ENCODE results near the gene ITGAL. TPM values are rescaled to one million over a fixed set of nuclear protein-coding genes. Genes with fewer than 3 reads are reported as not detected.
A peak's percentile ranks its signal among the peaks of the same experiment; 100 is the strongest.
"Not testable (repeated sequence)": the region's sequence is repeated elsewhere in the genome, so short reads cannot be mapped to it uniquely, and the experiment has no call there.

ITGAL gene
- total RNA-seq, 1 experiment from 2014 or later: 0.57 TPM

- BruUV-seq (replicated peaks): no TSS peak
- no peak for DNase-seq
- POLR2A ChIA-PET: no interaction called here
- Mint-ChIP-seq H3K4me1 (ENCODE audit: low read depth, unreplicated experiment) (peaks cover 8% of the 10 kb centered on the region), H3K27ac (ENCODE audit: unreplicated experiment) (no peak overlapping the region), H3K4me3 (ENCODE audit: unreplicated experiment) (no peak overlapping the region), H3K36me3 (ENCODE audit: insufficient read depth, unreplicated experiment) (peaks cover 12% of the 10 kb centered on the region), H3K9me3 (ENCODE audit: unreplicated experiment) (no peaks in the 10 kb centered on the region), H3K27me3 (ENCODE audit: insufficient read depth, unreplicated experiment) (no peaks in the 10 kb centered on the region)
- Histone ChIP-seq H3K27me3 (replicated peaks; ENCODE audit: control insufficient read depth, insufficient read depth, low read length) (no peaks in the 10 kb centered on the region), H3K4me3 (ENCODE audit: low read depth, low read length) (no peak overlapping the region), H3K36me3 (ENCODE audit: control insufficient read depth, insufficient read depth, low read length) (no peaks in the 10 kb centered on the region; the same call in 1 of the 2 replicates), H3K9me3 (no peaks in the 10 kb centered on the region), H3K4me1 (peaks cover 15% of the 10 kb centered on the region)
- no peak for TF ChIP-seq CTCF (IDR thresholded peaks at IDR 0.05; ENCODE audit: insufficient read depth in 1 of 2, low read depth in 1 of 2, low read length in 1 of 2, severe bottlenecking in 1 of 2, unreplicated experiment in 1 of 2)
- CTCF ChIA-PET: interaction anchor here (1.1 kb wide), 1 partner anchor 14 kb away, joined by 4 read pairs; no protein-coding TSS in a partner anchor
- intact Hi-C loops (cut with micrococcal nuclease; ENCODE audit: unreplicated experiment): loop anchor here (10.0 kb wide), 1 partner anchor 133 kb away; the partner anchor contains the start of genes FBRS and PRR14
Observed at GRCh38 chr16:30521476-30521872, 48.9 kb downstream of the ITGAL start.

- Mint-ChIP-seq H3K27me3 (ENCODE audit: insufficient read depth, unreplicated experiment) (no peaks in the 10 kb centered on the region), H3K36me3 (ENCODE audit: insufficient read depth, unreplicated experiment) (peaks cover 15% of the 10 kb centered on the region), H3K4me3 (ENCODE audit: unreplicated experiment) (peak overlapping the region; percentile 0), H3K9me3 (ENCODE audit: unreplicated experiment) (no peaks in the 10 kb centered on the region), H3K27ac (ENCODE audit: unreplicated experiment) (peak overlapping the region; percentile 5), H3K4me1 (ENCODE audit: low read depth, unreplicated experiment) (peaks cover 8% of the 10 kb centered on the region)
- POLR2A ChIA-PET: no interaction called here
- no TSS peak for BruUV-seq (replicated peaks)
- intact Hi-C loops (cut with micrococcal nuclease; ENCODE audit: unreplicated experiment): loop anchor here (10.0 kb wide), 1 partner anchor 133 kb away; the partner anchor contains the start of genes FBRS and PRR14
- Histone ChIP-seq H3K9me3 (no peaks in the 10 kb centered on the region), H3K4me3 (ENCODE audit: low read depth, low read length) (no peak overlapping the region), H3K36me3 (ENCODE audit: control insufficient read depth, insufficient read depth, low read length) (no peaks in the 10 kb centered on the region; the same call in 1 of the 2 replicates), H3K4me1 (peaks cover 15% of the 10 kb centered on the region), H3K27me3 (replicated peaks; ENCODE audit: control insufficient read depth, insufficient read depth, low read length) (no peaks in the 10 kb centered on the region)
- CTCF ChIA-PET: interaction anchor here (0.5 to 1.1 kb wide), 3 partner anchors 14 to 92 kb away, joined by 3 to 7 read pairs (median 4); partner anchors contain the start of gene DCTPP1
- DNase-seq: peak; percentile 44 to 58
- no peak for TF ChIP-seq CTCF (IDR thresholded peaks at IDR 0.05; ENCODE audit: insufficient read depth in 1 of 2, low read depth in 1 of 2, low read length in 1 of 2, severe bottlenecking in 1 of 2, unreplicated experiment in 1 of 2)
Observed at GRCh38 chr16:30521873-30522641, 49.5 kb downstream of the ITGAL start.

- not testable (repeated sequence) for H3K27me3 Mint-ChIP-seq (ENCODE audit: insufficient read depth, unreplicated experiment)
Observed at GRCh38 chr16:30522702-30523463, 50.3 kb downstream of the ITGAL start.

More at GRCh38 chr16:30522702-30523463, 50.3 kb downstream of the ITGAL start:
- peaks cover 18% of the 10 kb centered on the region for H3K4me1 ChIP-seq
- H3K4me3 ChIP-seq (ENCODE audit: low read depth, low read length); H3K4me3 Mint-ChIP-seq (ENCODE audit: unreplicated experiment); H3K9me3 Mint-ChIP-seq (ENCODE audit: unreplicated experiment); POLR2A ChIA-PET; H3K36me3 ChIP-seq (ENCODE audit: control insufficient read depth, insufficient read depth, low read length); H3K9me3 ChIP-seq; H3K27me3 ChIP-seq (replicated peaks; ENCODE audit: control insufficient read depth, insufficient read depth, low read length); BruUV-seq (replicated peaks); DNase-seq: not testable (repeated sequence)
- CTCF ChIA-PET: interaction anchor here (0.9 to 1.1 kb wide), 2 partner anchors 13 to 93 kb away, joined by 4 to 7 read pairs; partner anchors contain the start of gene DCTPP1
- peaks cover 10% of the 10 kb centered on the region for H3K4me1 Mint-ChIP-seq (ENCODE audit: low read depth, unreplicated experiment)
- peak overlapping the region; percentile 5 for H3K27ac Mint-ChIP-seq (ENCODE audit: unreplicated experiment)
- peaks cover 23% of the 10 kb centered on the region for H3K36me3 Mint-ChIP-seq (ENCODE audit: insufficient read depth, unreplicated experiment)
- intact Hi-C loops (cut with micrococcal nuclease; ENCODE audit: unreplicated experiment): loop anchor here (10.0 kb wide), 1 partner anchor 132 kb away; the partner anchor contains the start of genes FBRS and PRR14
